ENCODE data around the gene PLEKHG1. TPM values are rescaled to one million over a fixed set of nuclear protein-coding genes. Genes with fewer than 3 reads are reported as not detected.

Gene PLEKHG1
- polyA plus RNA-seq, 1 donor from 2014 or later: 2.6 TPM

GRCh38 chr6:150638267-150638666 lies 38.6 kb downstream of the PLEKHG1 start:
- Histone ChIP-seq H3K4me2 (ENCODE audit: low read length) (no peak overlapping the region), H3F3A (ENCODE audit: insufficient read depth, low read length, poor library complexity, severe bottlenecking) (no peaks in the 10 kb centered on the region), H2AFZ (ENCODE audit: low read depth, low read length) (no peak overlapping the region), H3K4me3 (ENCODE audit: low read length) (no peak overlapping the region), H3K79me2 (replicated peaks; ENCODE audit: insufficient read depth, low read length) (no peaks in the 10 kb centered on the region), H4K20me1 (ENCODE audit: insufficient read depth) (no peaks in the 10 kb centered on the region), H3K27me3 (ENCODE audit: insufficient read depth, low read depth, low read length) (no peaks in the 10 kb centered on the region), H3K9me3 (ENCODE audit: low read length) (no peaks in the 10 kb centered on the region), H3K9me2 (ENCODE audit: insufficient read depth, low read length) (no peaks in the 10 kb centered on the region), H3K27ac (ENCODE audit: low read length) (no peak overlapping the region), H3K36me3 (ENCODE audit: insufficient read depth, low read length) (no peaks in the 10 kb centered on the region), H3K9ac (ENCODE audit: low read length) (no peak overlapping the region)
- no peak for TF ChIP-seq MXI1 (conservative IDR thresholded peaks at IDR 0.05; ENCODE audit: poor library complexity, severe bottlenecking)
- TF ChIP-seq EZH2 (IDR thresholded peaks at IDR 0.05; ENCODE audit: borderline replicate concordance, insufficient read depth, low read length, poor library complexity, severe bottlenecking): no peak
- TF ChIP-seq CTCF (IDR thresholded peaks at IDR 0.05; ENCODE audit: poor library complexity, severe bottlenecking): no peak
- TF ChIP-seq REST (IDR thresholded peaks at IDR 0.05; ENCODE audit: borderline replicate concordance): no peak
- TF ChIP-seq SMC3 (conservative IDR thresholded peaks at IDR 0.05; ENCODE audit: poor library complexity): no peak
- no peak for TF ChIP-seq POLR2AphosphoS5 (IDR thresholded peaks at IDR 0.05)
- no peak for TF ChIP-seq EP300 (conservative IDR thresholded peaks at IDR 0.05; ENCODE audit: poor library complexity, severe bottlenecking)
- TF ChIP-seq TAF1 (IDR thresholded peaks at IDR 0.05; ENCODE audit: low read depth): no peak
- no peak for TF ChIP-seq RAD21 (conservative IDR thresholded peaks at IDR 0.05)

- H2AFZ ChIP-seq (ENCODE audit: low read depth, low read length): no peak overlapping the region
- no peak for TF ChIP-seq EZH2 (IDR thresholded peaks at IDR 0.05; ENCODE audit: borderline replicate concordance, insufficient read depth, low read length, poor library complexity, severe bottlenecking)
- no peak for TF ChIP-seq MXI1 (conservative IDR thresholded peaks at IDR 0.05; ENCODE audit: poor library complexity, severe bottlenecking)
- TF ChIP-seq SMC3 (conservative IDR thresholded peaks at IDR 0.05; ENCODE audit: poor library complexity): no peak
- no peak for TF ChIP-seq TAF1 (IDR thresholded peaks at IDR 0.05; ENCODE audit: low read depth)
- no peak for TF ChIP-seq EP300 (conservative IDR thresholded peaks at IDR 0.05; ENCODE audit: poor library complexity, severe bottlenecking)
- no peak for TF ChIP-seq CTCF (IDR thresholded peaks at IDR 0.05; ENCODE audit: poor library complexity, severe bottlenecking)
- no peak for TF ChIP-seq POLR2AphosphoS5 (IDR thresholded peaks at IDR 0.05)
- TF ChIP-seq REST (IDR thresholded peaks at IDR 0.05; ENCODE audit: borderline replicate concordance): no peak
- TF ChIP-seq RAD21 (conservative IDR thresholded peaks at IDR 0.05): no peak
Observed at GRCh38 chr6:150638765-150639164, 39.1 kb downstream of the PLEKHG1 start.

More at GRCh38 chr6:150638765-150639164, 39.1 kb downstream of the PLEKHG1 start:
- Histone ChIP-seq H3F3A (ENCODE audit: insufficient read depth, low read length, poor library complexity, severe bottlenecking) (no peaks in the 10 kb centered on the region), H3K27ac (ENCODE audit: low read length) (no peak overlapping the region), H3K9me3 (ENCODE audit: low read length) (no peaks in the 10 kb centered on the region), H3K9ac (ENCODE audit: low read length) (no peak overlapping the region), H3K4me2 (ENCODE audit: low read length) (no peak overlapping the region), H3K36me3 (ENCODE audit: insufficient read depth, low read length) (no peaks in the 10 kb centered on the region), H3K79me2 (replicated peaks; ENCODE audit: insufficient read depth, low read length) (no peaks in the 10 kb centered on the region), H3K9me2 (ENCODE audit: insufficient read depth, low read length) (no peaks in the 10 kb centered on the region), H3K4me3 (ENCODE audit: low read length) (no peak overlapping the region), H4K20me1 (ENCODE audit: insufficient read depth) (no peaks in the 10 kb centered on the region), H3K27me3 (ENCODE audit: insufficient read depth, low read depth, low read length) (no peaks in the 10 kb centered on the region)

All from neural cell (in vitro differentiated cells).